GM18499 (cell line): ENCODE results near the gene TMEM14A.

Experiments used
- ATAC-seq: cut with Tn5 transposase; IDR thresholded peaks from one replicate; pipeline ENCODE4 v1.9.1; 2021; ENCODE audit warnings: moderate number of reproducible peaks; ENCODE audit not compliant: insufficient read depth, unreplicated experiment

Gene TMEM14A

GRCh38 chr6:52728394-52728793 lies 57.5 kb downstream of the TMEM14A start:
- ATAC-seq: no peak

GRCh38 chr6:52729576-52729975 lies 58.7 kb downstream of the TMEM14A start:
- no peak for ATAC-seq

DNA sequence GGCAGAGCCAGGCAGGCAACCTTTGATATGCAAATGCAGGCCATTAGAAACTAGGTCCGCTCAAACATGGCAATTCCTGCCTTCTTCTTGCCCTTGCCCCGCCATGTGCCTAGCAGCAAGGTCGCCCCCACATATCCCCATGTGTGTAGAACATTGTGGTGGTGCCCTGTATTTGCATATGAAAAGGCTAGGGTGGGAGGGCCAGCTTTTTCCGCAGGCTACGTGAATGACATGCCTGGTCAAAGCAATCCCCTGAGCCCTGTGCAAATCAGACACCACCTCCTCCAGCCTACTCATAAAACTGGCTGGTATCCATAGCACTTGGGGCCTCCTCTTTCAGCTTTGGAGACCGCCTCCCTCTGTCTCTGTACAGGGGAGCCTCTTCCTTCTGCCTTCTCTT lies 60.8 kb downstream of the TMEM14A start:
- no peak for ATAC-seq

DNA sequence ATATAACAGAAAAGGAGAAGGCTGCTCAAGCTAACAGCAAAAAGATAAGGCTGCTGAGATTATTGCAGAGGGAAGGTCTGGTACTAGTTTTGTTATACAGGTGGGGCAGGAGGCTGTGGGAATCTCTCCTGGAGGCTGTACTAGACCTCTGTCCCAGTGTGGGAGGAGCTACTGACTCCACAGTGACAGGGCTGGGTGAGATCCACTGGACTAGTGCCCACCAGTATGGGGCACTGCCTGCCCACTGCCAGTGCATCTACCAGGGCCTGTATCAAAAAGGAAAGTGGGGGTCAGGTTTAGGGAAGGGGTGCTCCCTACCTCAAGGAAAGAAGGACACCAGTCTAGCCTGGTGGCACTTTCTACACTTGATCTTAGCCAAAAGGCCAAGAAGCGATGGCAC lies 62.3 kb downstream of the TMEM14A start:
- no peak for ATAC-seq

DNA sequence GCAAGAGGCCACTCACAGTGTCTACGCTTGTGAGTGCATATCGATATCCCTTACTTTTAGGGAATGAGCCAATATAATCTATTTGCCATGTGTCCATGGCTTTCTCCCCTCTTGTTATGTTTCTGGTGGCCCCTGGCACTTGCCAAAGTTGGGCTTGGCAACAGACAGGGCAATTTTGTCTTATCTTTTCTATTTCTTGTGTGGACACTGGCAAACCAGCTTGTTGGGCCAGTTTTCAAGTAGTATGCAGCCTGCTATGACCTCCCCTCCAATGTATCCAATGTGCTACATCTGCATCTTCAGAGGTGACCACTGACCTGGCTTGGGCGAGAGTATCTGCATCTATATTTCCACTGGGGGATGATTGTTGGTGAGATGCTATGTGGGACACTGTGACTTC lies 63.2 kb downstream of the TMEM14A start:
- no peak for ATAC-seq

- no peak for ATAC-seq
These were observed 64.2 kb downstream of the TMEM14A start for GRCh38 chr6:52735071-52735470.

DNA sequence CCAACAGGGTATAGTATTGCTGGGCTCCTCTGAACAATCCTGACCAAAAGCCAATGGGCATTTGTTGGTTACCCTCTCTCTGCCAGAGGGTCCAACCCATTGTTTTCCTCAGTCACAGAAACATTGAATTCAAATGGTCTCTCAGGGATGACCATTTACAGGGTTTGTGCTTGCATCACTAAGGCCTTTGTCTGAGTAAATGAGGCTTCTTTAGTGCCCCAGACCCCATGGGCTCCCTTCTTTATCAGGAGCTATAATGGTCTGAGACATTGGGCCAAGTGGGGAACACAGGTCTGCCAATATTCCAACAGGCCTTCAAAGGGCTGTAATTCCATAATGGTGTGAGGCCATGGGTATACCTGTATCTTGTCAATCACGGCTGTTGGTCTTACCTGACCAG lies 65.2 kb downstream of the TMEM14A start:
- ATAC-seq: no peak
